K562 (cell line): ENCODE data around the gene ZC3H6. TPM values are rescaled to one million over a fixed set of nuclear protein-coding genes. Genes with fewer than 3 reads are reported as not detected.

Experiments used
- ATAC-seq: fragments of 200-7000 bp; cut with Tn5 transposase; 3 replicates; pipeline ENCODE4 v1.9.1; 2020; ENCODE audit warnings: moderate library complexity
- BruUV-seq: library from RNA; stranded (reverse); fragments of 400-500 nt; replicated peaks from 2 replicates; lab custom pipeline; 2021; lab: Mats Ljungman, UMichigan
- CTCF ChIA-PET: fragments of 300-600 bp; formaldehyde crosslinking; extraction: SDS; loops from one replicate; lab custom pipeline; 2021; ENCODE audit warnings: low intra/inter-chr PET ratio; lab: Yijun Ruan, JAX
- POLR2A ChIA-PET: fragments of 300-600, 350-650 bp; sonication (Branson Sonifier 250); formaldehyde crosslinking; extraction: SDS; loops from one replicate; lab custom pipeline; 2021; ENCODE audit warnings: antibody characterized with exemption, inconsistent platforms; lab: Yijun Ruan, JAX
- DNase-seq, 4 experiments: peaks; one replicate each; pipeline versions ENCODE4 v3.0.0 to v3.0.0-alpha.2; 2011 to 2018; ENCODE audit warnings: low spot score in 3 of 4, mixed read lengths in 3 of 4; ENCODE audit errors: extremely low read depth in 1 of 4
- FAIRE-seq: peaks from 2 replicates; lab custom pipeline; 2011; peaks lifted over from hg19 to GRCh38; lab: Jason Lieb, UNC
- H2AFZ ChIP-seq: 2 replicates; pipeline ENCODE4 v1.6.0; 2011; ENCODE audit warnings: low read depth, low read length, control low read depth, inconsistent platforms
- H3K27ac ChIP-seq: fragments of 200-600 bp; 3 replicates; pipeline ENCODE4 v1.8.0; 2011; ENCODE audit warnings: low read depth, mild to moderate bottlenecking, control low read depth, inconsistent platforms, low read length, moderate library complexity, mixed read lengths; ENCODE audit errors: extremely low read depth
- H3K27me3 ChIP-seq, 2 experiments: fragments of 300-600 bp in 1 of 2; 2 replicates in 1 of 2; 3 replicates in 1 of 2; pipeline versions ENCODE4 v1.6.0 to v1.8.0; 2011; ENCODE audit warnings: inconsistent platforms in 2 of 2, low read length in 2 of 2, mild to moderate bottlenecking in 1 of 2, mixed read lengths in 1 of 2, moderate library complexity in 1 of 2; ENCODE audit not compliant: control insufficient read depth in 2 of 2, insufficient read depth in 2 of 2
- H3K36me3 ChIP-seq: fragments of 300-600 bp; 3 replicates; pipeline ENCODE4 v1.8.0; 2011; ENCODE audit warnings: mild to moderate bottlenecking, low read length, inconsistent platforms; ENCODE audit not compliant: control insufficient read depth, insufficient read depth
- H3K4me1 ChIP-seq, 2 experiments: fragments of 200-600 bp in 1 of 2; replicated peaks in 1 of 2; 2 replicates in 1 of 2; 3 replicates in 1 of 2; pipeline versions ENCODE4 v1.5.1 to v1.8.0; 2011; ENCODE audit warnings: inconsistent platforms in 2 of 2, low read length in 2 of 2, mild to moderate bottlenecking in 1 of 2, mixed read lengths in 1 of 2, moderate library complexity in 1 of 2; ENCODE audit not compliant: control insufficient read depth in 2 of 2, insufficient read depth in 2 of 2
- H3K4me2 ChIP-seq: 2 replicates; pipeline ENCODE4 v1.6.1; 2011; ENCODE audit warnings: low read length, control low read depth, inconsistent platforms, mixed read lengths; ENCODE audit not compliant: insufficient read depth
- H3K4me3 ChIP-seq: fragments of 200-600 bp; sonication (generic), shearing (Covaris generic); 2 replicates; pipeline ENCODE4 v1.5.1; 2016; ENCODE audit warnings: control low read depth, inconsistent platforms
- H3K79me2 ChIP-seq: fragments of 200-600 bp; 3 replicates; pipeline ENCODE4 v1.8.0; 2011; ENCODE audit warnings: low read length, inconsistent platforms; ENCODE audit not compliant: control insufficient read depth, insufficient read depth
- H3K9ac ChIP-seq, 2 experiments: 2 replicates each; pipeline versions ENCODE4 v1.6.0 to v1.6.1; 2011; ENCODE audit warnings: low read depth in 2 of 2, low read length in 2 of 2, control low read depth in 1 of 2, inconsistent platforms in 1 of 2, mild to moderate bottlenecking in 1 of 2, mixed read lengths in 1 of 2; ENCODE audit not compliant: insufficient read depth in 1 of 2
- H3K9me1 ChIP-seq: one replicate; pipeline ENCODE4 v1.6.0; 2011; ENCODE audit warnings: inconsistent platforms, mild to moderate bottlenecking, low read length, moderate library complexity; ENCODE audit not compliant: control insufficient read depth, insufficient read depth
- H3K9me3 ChIP-seq: replicated peaks from 2 replicates; pipeline ENCODE4 v1.5.1; 2011; ENCODE audit warnings: low read depth, low read length, inconsistent platforms; ENCODE audit not compliant: control insufficient read depth, insufficient read depth
- H4K20me1 ChIP-seq: replicated peaks from 2 replicates; pipeline ENCODE4 v1.6.1; 2011; ENCODE audit warnings: low read length, inconsistent platforms, mixed read lengths; ENCODE audit not compliant: control insufficient read depth, insufficient read depth
- HIVEP1 ChIP-seq: fragments of 250-450 bp; sonication (Bioruptor Pico); IDR thresholded peaks from 2 replicates; pipeline ENCODE4 v1.4.0; 2020; ENCODE audit warnings: mild to moderate bottlenecking
- HNRNPL ChIP-seq: fragments of 200-400 bp; formaldehyde crosslinking; IDR thresholded peaks from 2 replicates; pipeline ENCODE4 v1.6.1; 2017; ENCODE audit warnings: low read depth, mild to moderate bottlenecking, low read length
- HOXB6 ChIP-seq: fragments of 250-450 bp; sonication (Bioruptor Pico); IDR thresholded peaks from 2 replicates; pipeline ENCODE4 v1.5.1; 2022; ENCODE audit warnings: mild to moderate bottlenecking, borderline replicate concordance
- HSF4 ChIP-seq: fragments of 250-450 bp; sonication (Bioruptor Pico); IDR thresholded peaks from 2 replicates; pipeline ENCODE4 v2.1.2; 2022; ENCODE audit warnings: mild to moderate bottlenecking, moderate library complexity, borderline replicate concordance
- JUND ChIP-seq, 2 experiments: IDR thresholded peaks; 2 replicates in 1 of 2; 3 replicates in 1 of 2; pipeline ENCODE4 v1.6.1; 2011; ENCODE audit warnings: borderline replicate concordance in 2 of 2, low read depth in 2 of 2, low read length in 2 of 2, improper control_type of control experiment in 1 of 2, missing biosample characterization in 1 of 2, missing genetic modification characterization in 1 of 2, missing genetic modification reagents in 1 of 2
- POU5F1 ChIP-seq: fragments of 150-350 bp; IDR thresholded peaks from 2 replicates; pipeline ENCODE4 v1.6.1; 2014; ENCODE audit warnings: borderline replicate concordance, low read length, low read depth, mild to moderate bottlenecking; ENCODE audit not compliant: partially characterized antibody
- TEAD4 ChIP-seq, 2 experiments: sonication (generic) in 1 of 2; formaldehyde crosslinking in 1 of 2; IDR thresholded peaks; 2 replicates each; pipeline versions ENCODE4 v1.6.1 to v1.8.0; 2012 to 2022; ENCODE audit warnings: borderline replicate concordance in 1 of 2, inconsistent platforms in 1 of 2, low read length in 1 of 2, mild to moderate bottlenecking in 1 of 2, missing genetic modification reagents in 1 of 2
- ZBTB7A ChIP-seq: IDR thresholded peaks from 2 replicates; pipeline ENCODE4 v1.6.1; 2011; ENCODE audit warnings: low read depth, mild to moderate bottlenecking, low read length, moderate library complexity, borderline replicate concordance; ENCODE audit not compliant: control insufficient read depth
- ZNF3 ChIP-seq: fragments of 250-450 bp; sonication (Bioruptor Pico); IDR thresholded peaks from 2 replicates; pipeline ENCODE4 v1.5.0; 2021; ENCODE audit warnings: mild to moderate bottlenecking, moderate library complexity
- ZNF561 ChIP-seq: fragments of 450-650 bp; formaldehyde crosslinking; conservative IDR thresholded peaks from 2 replicates; pipeline ENCODE4 v1.4.0; 2020; ENCODE audit warnings: mild to moderate bottlenecking, moderate library complexity
- WGBS: fragments of 100-300 bp; shearing (Covaris generic); methylation state at CpG from one replicate; pipeline ENCODE4 v1.1.6; 2016; ENCODE audit warnings: low coverage, mixed read lengths; ENCODE audit not compliant: insufficient coverage; ENCODE audit errors: missing lambda C conversion rate; 5-methylcytosine and 5-hydroxymethylcytosine counted together
- in situ Hi-C: fragments of 300-500 bp; cut with MboI; formaldehyde crosslinking; loops from 4 replicates; pipeline ENCODE4 v1.15.0; 2018; ENCODE audit warnings: inconsistent platforms, mixed read lengths
- intact Hi-C: fragments of 100-400 bp; cut with micrococcal nuclease; formaldehyde crosslinking; loops from 2 replicates; pipeline ENCODE4 v1.14.2; 2022
- polyA plus RNA-seq, 8 experiments: library from polyadenylated mRNA; depleted of rRNA in 4 of 8; stranded (reverse) in 5 of 8; unstranded in 3 of 8; fragments of >200 nt; fragmentation: Nextera tagmentation in 2 of 8; fragmentation: Illumina TruSeq in 1 of 8; extraction: Ambion mirVana in 2 of 8; extraction: Trizol in 1 of 8; gene quantifications; 2 replicates each; pipeline versions ENCODE4 v1.2.1 to v1.2.3, GENCODE V29; 2011 to 2014; ENCODE audit warnings: inconsistent platforms in 1 of 8, missing spikeins in 1 of 8
- total RNA-seq, 7 experiments: library from RNA; depleted of rRNA in 6 of 7; stranded (reverse); fragments of >200 nt in 6 of 7; fragmentation: Illumina TruSeq in 2 of 7; extraction: Trizol in 2 of 7; gene quantifications; 2 replicates each; pipeline versions ENCODE4 v1.2.1 to v1.2.3, GENCODE V29; 2011 to 2021; ENCODE audit warnings: low replicate concordance in 1 of 7

The ZC3H6 gene
- total and polyA plus RNA-seq, 9 of the 15 experiments (the other 6 are each of a cell fraction or from before 2014, with no cell fraction given): 0.45 to 1.9 (median 1.5) TPM

- Histone ChIP-seq H3K36me3 (no peaks in the 10 kb centered on the region), H3K4me1 (no peaks in the 10 kb centered on the region; a peak in 1 of 5 replicates), H3K4me3 (no peak overlapping the region), H3K4me2 (no peak overlapping the region), H3K9me3 (no peaks in the 10 kb centered on the region), H3K79me2 (no peaks in the 10 kb centered on the region), H3K9ac (no peak overlapping the region), H3K27me3 (no peaks in the 10 kb centered on the region), H3K27ac (no peak overlapping the region), H4K20me1 (no peaks in the 10 kb centered on the region), H3K9me1 (no peaks in the 10 kb centered on the region), H2AFZ (no peak overlapping the region)
- TF ChIP-seq TEAD4 (IDR thresholded peaks at IDR 0.05; ENCODE audit: low read length) (no peak), TEAD4 (CRISPR knock-in tag; IDR thresholded peaks at IDR 0.05; ENCODE audit: borderline replicate concordance) (no peak), ZNF561 (CRISPR knock-in tag) (no peak), ZBTB7A (no peak), ZNF3 (CRISPR knock-in tag) (no peak), JUND (IDR thresholded peaks at IDR 0.05; ENCODE audit: borderline replicate concordance, low read depth, low read length) (no peak), JUND (tag; IDR thresholded peaks at IDR 0.05; ENCODE audit: borderline replicate concordance, low read depth, low read length) (no peak), HNRNPL (no peak), HIVEP1 (CRISPR knock-in tag) (no peak), POU5F1 (no peak), HSF4 (CRISPR knock-in tag) (no peak), HOXB6 (CRISPR knock-in tag) (no peak)
- DNase-seq: no peak
- no peak for ATAC-seq
- intact Hi-C loops: no loop called here
- CTCF ChIA-PET: no interaction called here
- WGBS: 65% methylated on average over 1 of the region's 1 CpG
- BruUV-seq: no TSS peak
- FAIRE-seq: no peak
- POLR2A ChIA-PET: no interaction called here
- in situ Hi-C loops: loop anchor here (10.0 to 25.0 kb wide), 2 partner anchors 451 to 1823 kb away; partner anchors contain the start of gene ANAPC1
These were observed 60.2 kb downstream of the ZC3H6 start for GRCh38 chr2:112335600-112335999.
